Measurements from ENCODE around the gene ORM1. TPM values are rescaled to one million over a fixed set of nuclear protein-coding genes. Genes with fewer than 3 reads are reported as not detected.

Gene ORM1
- total RNA-seq, 1 experiment from 2014 or later = not detected

DNA sequence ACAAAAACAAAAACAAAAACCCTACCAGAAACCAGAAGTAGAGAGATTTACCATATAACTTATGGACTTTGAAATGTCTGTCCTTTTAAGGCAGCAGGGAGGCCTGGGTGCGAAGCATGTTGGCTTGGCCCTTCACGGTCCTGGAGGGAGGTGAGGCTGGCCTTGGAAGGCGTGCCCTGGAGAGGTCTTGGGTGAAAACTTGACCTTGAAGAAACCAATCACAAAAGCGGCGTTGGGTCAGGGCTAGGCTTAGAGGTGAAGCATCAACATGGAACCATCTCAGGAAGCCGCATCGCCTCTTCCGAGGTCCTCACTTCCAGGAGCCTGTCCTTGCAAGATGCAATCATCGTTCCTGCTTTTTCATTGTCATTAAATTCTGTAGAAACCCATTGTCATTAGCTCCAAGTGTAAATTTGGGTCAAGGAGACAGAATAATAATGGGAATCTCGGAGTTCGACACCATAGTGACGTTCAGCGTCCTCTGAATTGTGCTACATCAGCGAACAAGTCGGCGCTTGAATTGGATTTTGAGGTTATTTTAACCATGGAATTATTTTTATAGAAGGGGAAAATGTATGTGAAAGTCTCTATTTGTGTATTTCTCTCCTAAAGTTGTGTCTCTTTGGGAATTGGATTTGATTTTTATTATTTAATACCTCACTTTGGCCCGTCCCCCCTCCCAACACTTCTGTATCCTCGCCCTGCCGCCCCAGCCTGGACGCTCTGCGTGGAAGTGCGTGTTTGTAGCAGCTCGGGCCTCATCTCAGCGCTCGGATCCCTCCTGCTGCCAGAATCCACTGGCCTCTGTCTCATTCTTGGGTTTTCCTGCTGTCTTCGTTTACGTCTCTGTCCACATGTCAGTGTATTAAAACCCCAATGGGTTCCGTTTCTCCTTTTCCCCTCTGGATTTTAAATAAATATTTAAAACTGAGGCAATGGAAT lies 11.1 kb upstream of the ORM1 start:
- CTCF ChIA-PET = no interaction called here
- Histone ChIP-seq H3K27me3 (ENCODE audit: low read length) (no peaks in the 10 kb centered on the region), H3K9me3 (ENCODE audit: low read length) (no peaks in the 10 kb centered on the region), H3K79me2 (ENCODE audit: low read length) (no peaks in the 10 kb centered on the region), H3K27ac (ENCODE audit: low read length) (no peak overlapping the region), H3K9me2 (replicated peaks; ENCODE audit: low read length) (no peaks in the 10 kb centered on the region), H3K9ac (ENCODE audit: low read length) (no peak overlapping the region), H3K36me3 (ENCODE audit: low read depth, low read length) (no peaks in the 10 kb centered on the region), H4K20me1 (ENCODE audit: low read length) (no peaks in the 10 kb centered on the region), H3K4me2 (ENCODE audit: low read length) (no peak overlapping the region), H2AFZ (ENCODE audit: low read length) (no peak overlapping the region), H3K4me3 (ENCODE audit: low read length) (no peak overlapping the region), H3F3A (ENCODE audit: low read length, unreplicated experiment) (no peaks in the 10 kb centered on the region), H3K4me1 (ENCODE audit: insufficient read depth, low read length) (no peaks in the 10 kb centered on the region)
- ATAC-seq = no peak
- no peak for DNase-seq
- BruUV-seq (replicated peaks) = no TSS peak
- TF ChIP-seq EZH2phosphoT487 (IDR thresholded peaks at IDR 0.05; ENCODE audit: borderline replicate concordance, low read length) (no peak), EZH2 (IDR thresholded peaks at IDR 0.05; ENCODE audit: low read length, unreplicated experiment) (no peak)
- TF ChIP-seq, protein P1, sequence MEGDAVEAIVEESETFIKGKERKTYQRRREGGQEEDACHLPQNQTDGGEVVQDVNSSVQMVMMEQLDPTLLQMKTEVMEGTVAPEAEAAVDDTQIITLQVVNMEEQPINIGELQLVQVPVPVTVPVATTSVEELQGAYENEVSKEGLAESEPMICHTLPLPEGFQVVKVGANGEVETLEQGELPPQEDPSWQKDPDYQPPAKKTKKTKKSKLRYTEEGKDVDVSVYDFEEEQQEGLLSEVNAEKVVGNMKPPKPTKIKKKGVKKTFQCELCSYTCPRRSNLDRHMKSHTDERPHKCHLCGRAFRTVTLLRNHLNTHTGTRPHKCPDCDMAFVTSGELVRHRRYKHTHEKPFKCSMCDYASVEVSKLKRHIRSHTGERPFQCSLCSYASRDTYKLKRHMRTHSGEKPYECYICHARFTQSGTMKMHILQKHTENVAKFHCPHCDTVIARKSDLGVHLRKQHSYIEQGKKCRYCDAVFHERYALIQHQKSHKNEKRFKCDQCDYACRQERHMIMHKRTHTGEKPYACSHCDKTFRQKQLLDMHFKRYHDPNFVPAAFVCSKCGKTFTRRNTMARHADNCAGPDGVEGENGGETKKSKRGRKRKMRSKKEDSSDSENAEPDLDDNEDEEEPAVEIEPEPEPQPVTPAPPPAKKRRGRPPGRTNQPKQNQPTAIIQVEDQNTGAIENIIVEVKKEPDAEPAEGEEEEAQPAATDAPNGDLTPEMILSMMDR (conservative IDR thresholded peaks at IDR 0.05; ENCODE audit: low read depth, low read length) = no peak
- POLR2A ChIA-PET (ENCODE audit: unreplicated experiment) = no interaction called here
- intact Hi-C loops (cut with micrococcal nuclease) = no loop called here

DNA sequence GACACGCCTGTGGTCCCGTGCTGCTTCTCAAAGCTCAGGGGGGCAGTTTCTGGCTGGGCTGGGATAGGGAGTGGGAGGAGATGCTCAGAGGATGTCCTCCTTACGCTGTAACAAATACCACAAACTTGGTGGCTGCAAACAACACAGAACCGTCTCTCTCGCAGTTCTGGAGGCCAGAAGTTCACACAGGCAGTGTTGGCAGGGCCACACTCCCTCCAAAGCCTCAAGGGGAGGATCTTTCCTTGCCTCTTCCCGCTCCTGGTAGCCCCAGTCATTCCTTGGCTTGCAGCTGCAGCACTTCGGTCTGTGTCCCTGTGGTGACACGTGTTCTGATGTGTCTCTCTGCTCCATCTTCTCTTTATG lies 10.4 kb upstream of the ORM1 start:
- no TSS peak for BruUV-seq (replicated peaks)
- DNase-seq (no peak), ATAC-seq (no peak)
- ChIA-PET POLR2A (ENCODE audit: unreplicated experiment) (no interaction called here), CTCF (no interaction called here)
- H3K79me2 ChIP-seq (ENCODE audit: low read length) = no peaks in the 10 kb centered on the region
- H3K9me3 ChIP-seq (ENCODE audit: low read length) = no peaks in the 10 kb centered on the region
- H3K9me2 ChIP-seq (replicated peaks; ENCODE audit: low read length) = no peaks in the 10 kb centered on the region
- no peak overlapping the region for H3K4me3 ChIP-seq (ENCODE audit: low read length)
- no peaks in the 10 kb centered on the region for H3K4me1 ChIP-seq (ENCODE audit: insufficient read depth, low read length)
- no peak overlapping the region for H3K9ac ChIP-seq (ENCODE audit: low read length)
- H2AFZ ChIP-seq (ENCODE audit: low read length) = no peak overlapping the region
- H3F3A ChIP-seq (ENCODE audit: low read length, unreplicated experiment) = no peaks in the 10 kb centered on the region
- no peaks in the 10 kb centered on the region for H4K20me1 ChIP-seq (ENCODE audit: low read length)
- intact Hi-C loops (cut with micrococcal nuclease) = no loop called here
- no peak overlapping the region for H3K27ac ChIP-seq (ENCODE audit: low read length)
- H3K4me2 ChIP-seq (ENCODE audit: low read length) = no peak overlapping the region
- no peaks in the 10 kb centered on the region for H3K36me3 ChIP-seq (ENCODE audit: low read depth, low read length)
- no peaks in the 10 kb centered on the region for H3K27me3 ChIP-seq (ENCODE audit: low read length)
- no peak for TF ChIP-seq EZH2 (IDR thresholded peaks at IDR 0.05; ENCODE audit: low read length, unreplicated experiment)
- TF ChIP-seq, protein P1 (conservative IDR thresholded peaks at IDR 0.05; ENCODE audit: low read depth, low read length) = no peak
- no peak for TF ChIP-seq EZH2phosphoT487 (IDR thresholded peaks at IDR 0.05; ENCODE audit: borderline replicate concordance, low read length)

DNA sequence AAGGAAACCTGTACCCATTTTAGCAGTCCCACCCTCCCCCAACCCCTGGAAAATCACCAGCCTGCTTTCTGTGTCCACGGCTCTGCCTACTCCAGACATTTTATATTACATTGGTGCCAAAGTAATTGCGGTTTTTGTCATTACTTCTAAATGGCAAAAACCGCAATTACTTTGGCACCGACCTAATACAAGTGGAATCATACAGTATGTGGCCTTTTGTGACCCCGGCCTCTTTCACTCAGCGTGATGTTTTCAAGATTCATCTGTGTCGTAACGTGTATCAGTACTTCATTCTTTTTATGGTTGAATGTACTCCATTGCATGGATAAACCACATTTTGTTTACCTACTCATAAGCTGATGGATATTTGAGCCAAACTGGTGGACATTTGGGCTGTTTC lies 9.7 kb upstream of the ORM1 start:
- no peak for TF ChIP-seq EZH2 (IDR thresholded peaks at IDR 0.05; ENCODE audit: low read length, unreplicated experiment)
- TF ChIP-seq, protein P1 (conservative IDR thresholded peaks at IDR 0.05; ENCODE audit: low read depth, low read length) = no peak
- no peak for TF ChIP-seq EZH2phosphoT487 (IDR thresholded peaks at IDR 0.05; ENCODE audit: borderline replicate concordance, low read length)
- intact Hi-C loops (cut with micrococcal nuclease) = no loop called here
- Histone ChIP-seq H3K9me3 (ENCODE audit: low read length) (no peaks in the 10 kb centered on the region), H3K9ac (ENCODE audit: low read length) (no peak overlapping the region), H2AFZ (ENCODE audit: low read length) (no peak overlapping the region), H3K4me1 (ENCODE audit: insufficient read depth, low read length) (no peaks in the 10 kb centered on the region), H3K4me2 (ENCODE audit: low read length) (no peak overlapping the region), H3K79me2 (ENCODE audit: low read length) (no peaks in the 10 kb centered on the region), H3K36me3 (ENCODE audit: low read depth, low read length) (no peaks in the 10 kb centered on the region), H3K4me3 (ENCODE audit: low read length) (no peak overlapping the region), H3K9me2 (replicated peaks; ENCODE audit: low read length) (no peaks in the 10 kb centered on the region), H3F3A (ENCODE audit: low read length, unreplicated experiment) (no peaks in the 10 kb centered on the region), H4K20me1 (ENCODE audit: low read length) (no peaks in the 10 kb centered on the region), H3K27ac (ENCODE audit: low read length) (no peak overlapping the region), H3K27me3 (ENCODE audit: low read length) (no peaks in the 10 kb centered on the region)
- BruUV-seq (replicated peaks) = no TSS peak
- no peak for DNase-seq
- ChIA-PET POLR2A (ENCODE audit: unreplicated experiment) (no interaction called here), CTCF (no interaction called here)
- no peak for ATAC-seq
